ENCODE measurements around the gene ZFX. TPM values are rescaled to one million over a fixed set of nuclear protein-coding genes. Genes with fewer than 3 reads are reported as not detected.
"Not testable (repeated sequence)": the region's sequence is repeated elsewhere in the genome, so short reads cannot be mapped to it uniquely, and the experiment has no call there.

The ZFX gene
- total and polyA plus RNA-seq, 4 experiments from 2014 or later = 33.7 to 72.2 (median 56.6) TPM

DNA sequence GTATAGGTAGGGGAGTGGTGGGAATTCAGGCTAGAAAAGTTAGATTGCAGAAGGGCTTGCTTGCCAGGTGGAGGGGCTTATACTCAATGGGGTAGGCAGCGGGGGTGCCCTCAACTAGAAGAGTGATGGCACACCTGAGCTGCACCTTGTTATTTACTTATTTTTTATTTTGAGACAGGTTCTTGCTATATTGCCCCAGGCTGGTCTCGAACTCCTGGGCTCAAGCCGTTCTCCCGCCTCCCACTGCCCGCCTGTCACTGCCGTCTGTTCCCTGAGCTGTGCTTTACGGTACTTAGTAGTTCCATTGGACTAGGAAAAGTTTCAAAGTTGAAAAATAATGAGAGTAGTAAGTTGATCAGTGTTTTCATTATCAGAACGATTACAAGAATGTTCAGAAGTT lies 2.0 kb downstream of the ZFX start:
- no peaks in the 10 kb centered on the region for H3K27me3 ChIP-seq (ENCODE audit: insufficient read depth, low read length)
- H3K27ac ChIP-seq (ENCODE audit: low read depth, low read length) = peak overlapping the region; percentile 83
- H3K27ac Mint-ChIP-seq = peak overlapping the region; percentile 91 to 96 (median 93)
- no peaks in the 10 kb centered on the region for H3K9me3 Mint-ChIP-seq
- DNase-seq = no peak
- peak overlapping the region; percentile 88 to 95 (median 92) for H3K4me3 Mint-ChIP-seq
- peaks cover 45 to 79% (median 67%) of the 10 kb centered on the region in 4 donors for H3K4me1 Mint-ChIP-seq
- intact Hi-C loops (cut with micrococcal nuclease) = loop anchor here (2.0 to 5.0 kb wide), 4 partner anchors 125 to 484 kb away; partner anchors contain the start of genes KLHL15, PDK3 and PRDX4
- H3K9me3 ChIP-seq (ENCODE audit: control insufficient read depth in 1 of 2, low read length in 2 of 2) = no peaks in the 10 kb centered on the region
- POLR2A ChIA-PET (ENCODE audit: partially characterized antibody) = interaction anchor here (0.8 to 3.1 kb wide), 5 partner anchors 12 to 245 kb away, joined by 3 to 16 read pairs (median 3); partner anchors contain the start of gene EIF2S3
- peaks cover 13 to 28% of the 10 kb centered on the region in 2 donors for H3K36me3 Mint-ChIP-seq
- H3K4me1 ChIP-seq (ENCODE audit: insufficient read depth, low read length) = peaks cover 77% of the 10 kb centered on the region
- H3K36me3 ChIP-seq (ENCODE audit: insufficient read depth, low read length) = no peaks in the 10 kb centered on the region
- no peaks in the 10 kb centered on the region for H3K27me3 Mint-ChIP-seq
- CTCF ChIA-PET (ENCODE audit: partially characterized antibody) = interaction anchor here (2.3 kb wide), 1 partner anchor 98 kb away, joined by 6 read pairs; no protein-coding TSS in a partner anchor
- H3K4me3 ChIP-seq (ENCODE audit: low read length in 2 of 2) = peak overlapping the region; percentile 64 to 65

DNA sequence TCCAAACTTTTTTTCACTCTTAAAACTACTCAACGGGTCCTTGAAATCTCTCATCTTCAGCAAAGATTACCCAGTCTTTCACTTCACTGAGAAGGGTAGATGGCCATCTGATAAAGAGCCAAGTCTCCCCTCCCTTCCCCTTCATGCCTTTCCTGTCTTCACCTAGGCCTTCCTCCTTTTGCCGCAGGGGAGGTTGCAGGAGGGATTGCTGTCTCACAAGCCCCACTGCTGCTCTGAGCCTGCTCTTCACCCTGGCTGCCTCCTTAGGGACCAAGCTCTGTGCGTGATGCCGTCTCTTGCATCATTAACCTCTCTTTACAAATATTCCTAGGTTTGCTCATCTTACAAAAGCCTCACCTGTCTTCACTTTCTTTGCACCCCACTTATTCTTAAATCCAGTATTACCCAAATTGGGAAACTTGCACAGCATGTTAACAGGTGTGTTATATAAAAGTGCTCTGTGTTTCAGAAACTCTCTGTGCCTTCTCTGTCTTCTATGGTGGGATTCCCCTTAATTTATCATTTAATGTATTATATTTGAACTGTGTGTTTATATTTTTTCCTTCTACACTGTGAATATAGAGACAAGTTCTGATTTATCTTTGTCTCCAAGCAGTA lies 3.8 kb downstream of the ZFX start:
- peaks cover 17 to 32% of the 10 kb centered on the region in 2 donors for H3K36me3 Mint-ChIP-seq
- Histone ChIP-seq H3K27me3 (ENCODE audit: insufficient read depth, low read length) (no peaks in the 10 kb centered on the region), H3K36me3 (ENCODE audit: insufficient read depth, low read length) (no peaks in the 10 kb centered on the region), H3K27ac (ENCODE audit: low read depth, low read length) (peak overlapping the region; percentile 35), H3K4me1 (ENCODE audit: insufficient read depth, low read length) (peaks cover 76% of the 10 kb centered on the region), H3K9me3 (ENCODE audit: control insufficient read depth in 1 of 2, low read length in 2 of 2) (no peaks in the 10 kb centered on the region), H3K4me3 (ENCODE audit: low read length in 2 of 2) (no peak overlapping the region)
- H3K4me1 Mint-ChIP-seq = peaks cover 44 to 79% (median 69%) of the 10 kb centered on the region in 4 donors
- peak overlapping the region; percentile 79 to 95 (median 92) for H3K4me3 Mint-ChIP-seq
- H3K27me3 Mint-ChIP-seq = no peaks in the 10 kb centered on the region
- peak in 3 of 5 donors; percentile 18 to 52 (median 34) for DNase-seq
- intact Hi-C loops (cut with micrococcal nuclease) = loop anchor here (5.0 kb wide), 2 partner anchors 314 to 486 kb away; partner anchors contain the start of genes PDK3 and PRDX4
- ChIA-PET POLR2A (ENCODE audit: partially characterized antibody) (no interaction called here), CTCF (ENCODE audit: partially characterized antibody) (no interaction called here)
- H3K9me3 Mint-ChIP-seq = no peaks in the 10 kb centered on the region
- peak overlapping the region; percentile 57 to 93 (median 87) for H3K27ac Mint-ChIP-seq

DNA sequence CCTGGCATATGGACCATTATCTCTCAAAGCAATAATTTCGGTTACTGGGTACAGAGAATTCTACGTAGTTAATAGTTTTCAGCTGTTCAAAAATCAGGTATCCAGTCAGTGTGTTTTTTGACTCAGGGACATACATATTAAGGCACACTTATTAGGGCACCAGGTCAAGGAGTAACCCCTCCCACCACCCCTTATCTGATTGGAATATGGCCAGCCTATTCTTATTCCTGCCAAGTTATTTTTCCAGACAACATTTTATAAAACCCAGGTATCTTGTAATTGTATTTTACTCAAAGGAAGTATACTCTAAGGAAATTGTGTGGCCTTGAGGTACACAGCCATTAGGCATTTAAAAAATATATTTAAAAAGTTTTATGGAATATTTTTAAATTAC lies 4.3 kb downstream of the ZFX start:
- H3K9me3 Mint-ChIP-seq = no peaks in the 10 kb centered on the region
- intact Hi-C loops (cut with micrococcal nuclease) = loop anchor here (5.0 kb wide), 2 partner anchors 314 to 486 kb away; partner anchors contain the start of genes PDK3 and PRDX4
- peaks cover 17 to 32% of the 10 kb centered on the region in 2 donors for H3K36me3 Mint-ChIP-seq
- no peak overlapping the region for H3K27ac ChIP-seq (ENCODE audit: low read depth, low read length)
- peaks cover 71% of the 10 kb centered on the region for H3K4me1 ChIP-seq (ENCODE audit: insufficient read depth, low read length)
- ChIA-PET CTCF (ENCODE audit: partially characterized antibody) (no interaction called here), POLR2A (ENCODE audit: partially characterized antibody) (no interaction called here)
- no peaks in the 10 kb centered on the region for H3K27me3 ChIP-seq (ENCODE audit: insufficient read depth, low read length)
- peak overlapping the region in 7 of 8 donors; percentile 13 to 95 (median 92) for H3K4me3 Mint-ChIP-seq
- H3K36me3 ChIP-seq (ENCODE audit: insufficient read depth, low read length) = no peaks in the 10 kb centered on the region
- H3K4me1 Mint-ChIP-seq = peaks cover 42 to 77% (median 66%) of the 10 kb centered on the region in 4 donors
- H3K27ac Mint-ChIP-seq = peak overlapping the region in 4 of 7 donors; percentile 19 to 93 (median 90)
- H3K4me3 ChIP-seq (ENCODE audit: low read length in 2 of 2) = no peak overlapping the region
- H3K27me3 Mint-ChIP-seq = no peaks in the 10 kb centered on the region
- DNase-seq = no peak
- H3K9me3 ChIP-seq (ENCODE audit: control insufficient read depth in 1 of 2, low read length in 2 of 2) = no peaks in the 10 kb centered on the region

DNA sequence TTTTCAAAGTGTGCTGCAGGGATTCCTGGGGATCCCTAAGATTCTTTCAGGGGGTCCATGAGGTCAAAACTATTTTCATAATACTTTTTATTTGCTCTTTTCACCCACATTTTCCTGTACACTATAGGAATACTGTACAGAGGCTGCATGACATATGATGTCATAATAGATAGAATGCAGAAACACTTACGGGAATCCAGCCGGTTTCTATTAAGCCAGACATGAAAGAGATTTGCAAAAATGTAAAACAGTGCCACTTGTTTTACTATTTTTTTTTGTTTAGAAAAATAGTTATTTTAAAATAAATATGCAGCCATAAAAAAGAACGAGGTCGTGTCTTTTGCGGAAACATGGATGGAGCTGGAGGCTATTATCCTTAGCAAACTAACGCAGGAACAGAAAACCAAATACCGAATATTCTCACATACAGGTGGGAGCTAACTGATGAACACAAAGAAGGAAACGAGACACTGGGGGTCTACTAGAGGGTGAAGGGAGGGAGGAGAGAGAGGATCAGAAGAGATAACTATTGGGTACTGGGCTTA lies 5.0 kb downstream of the ZFX start:
- peak overlapping the region in 3 of 7 donors; percentile 21 to 70 (median 65) for H3K27ac Mint-ChIP-seq

DNA sequence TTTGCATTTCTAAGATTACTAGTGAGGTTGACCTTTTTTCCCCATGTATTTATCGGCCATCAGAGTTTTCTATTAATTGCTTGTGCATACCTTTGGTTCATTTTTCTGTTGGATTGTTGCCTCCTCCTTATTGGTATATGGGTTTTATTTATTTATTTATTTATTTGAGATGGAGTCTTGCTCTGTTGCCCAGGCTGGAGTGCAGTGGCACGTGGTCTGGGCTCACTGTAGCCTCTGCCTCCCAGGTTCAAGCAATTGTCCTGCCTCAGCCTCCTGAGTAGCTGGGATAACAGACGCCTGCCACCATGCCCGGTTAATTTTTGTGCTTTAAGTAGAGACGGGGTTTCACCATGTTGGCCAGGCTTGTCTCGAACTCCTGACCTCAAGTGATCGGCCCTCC lies 6.2 kb downstream of the ZFX start:
- DNase-seq; POLR2A ChIA-PET (ENCODE audit: partially characterized antibody); H3K27ac ChIP-seq (ENCODE audit: low read depth, low read length); H3K27me3 Mint-ChIP-seq; intact Hi-C loops (cut with micrococcal nuclease); H3K27me3 ChIP-seq (ENCODE audit: insufficient read depth, low read length); H3K36me3 ChIP-seq (ENCODE audit: insufficient read depth, low read length); H3K9me3 ChIP-seq (ENCODE audit: control insufficient read depth in 1 of 2, low read length in 2 of 2); H3K9me3 Mint-ChIP-seq; CTCF ChIA-PET (ENCODE audit: partially characterized antibody); H3K4me3 ChIP-seq (ENCODE audit: low read length in 2 of 2): not testable (repeated sequence)
- peak overlapping the region in 6 of 8 donors; percentile 0 to 80 (median 41) for H3K4me3 Mint-ChIP-seq
- H3K36me3 Mint-ChIP-seq = peaks cover 17 to 30% of the 10 kb centered on the region in 2 donors
- peaks cover 80% of the 10 kb centered on the region for H3K4me1 ChIP-seq (ENCODE audit: insufficient read depth, low read length)
- peaks cover 44 to 92% (median 73%) of the 10 kb centered on the region in 4 donors for H3K4me1 Mint-ChIP-seq
- peak overlapping the region in 5 of 7 donors; percentile 4 to 79 (median 51) for H3K27ac Mint-ChIP-seq

More for the DNA sequence above, 5.0 kb downstream of the ZFX start:
- no peaks in the 10 kb centered on the region for H3K27me3 Mint-ChIP-seq
- peaks cover 43 to 85% (median 69%) of the 10 kb centered on the region in 4 donors for H3K4me1 Mint-ChIP-seq
- no peak overlapping the region for H3K27ac ChIP-seq (ENCODE audit: low read depth, low read length)
- no peak for DNase-seq
- no peaks in the 10 kb centered on the region for H3K36me3 ChIP-seq (ENCODE audit: insufficient read depth, low read length)
- CTCF ChIA-PET (ENCODE audit: partially characterized antibody) = no interaction called here
- intact Hi-C loops (cut with micrococcal nuclease) = loop anchor here (5.0 kb wide), 2 partner anchors 313 to 487 kb away; partner anchors contain the start of genes PDK3 and PRDX4
- no peaks in the 10 kb centered on the region for H3K9me3 Mint-ChIP-seq
- POLR2A ChIA-PET (ENCODE audit: partially characterized antibody) = no interaction called here
- peak overlapping the region in 5 of 8 donors; percentile 7 to 69 (median 25) for H3K4me3 Mint-ChIP-seq
- H3K36me3 Mint-ChIP-seq = peaks cover 17 to 32% of the 10 kb centered on the region in 2 donors
- no peaks in the 10 kb centered on the region for H3K27me3 ChIP-seq (ENCODE audit: insufficient read depth, low read length)
- H3K9me3 ChIP-seq (ENCODE audit: control insufficient read depth in 1 of 2, low read length in 2 of 2) = no peaks in the 10 kb centered on the region
- peaks cover 78% of the 10 kb centered on the region for H3K4me1 ChIP-seq (ENCODE audit: insufficient read depth, low read length)
- H3K4me3 ChIP-seq (ENCODE audit: low read length in 2 of 2) = no peak overlapping the region

DNA sequence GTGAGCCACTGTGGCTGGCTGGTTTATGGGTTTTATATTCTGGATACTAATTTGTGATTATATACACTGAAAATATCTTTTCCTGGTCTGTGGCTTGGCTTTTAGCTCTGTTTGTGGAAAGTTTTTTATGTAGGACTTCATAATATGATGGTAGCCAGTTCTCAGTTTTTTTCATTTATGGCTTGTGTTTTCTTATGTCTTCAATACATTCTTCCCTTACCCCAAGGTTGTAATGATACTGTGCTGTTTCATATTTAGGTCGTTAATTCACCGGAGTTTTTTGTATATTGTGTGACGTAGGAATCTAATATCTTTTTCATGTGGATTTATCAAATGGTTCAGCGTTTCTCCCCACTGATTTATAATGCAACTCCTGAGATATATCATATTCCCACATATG lies 6.6 kb downstream of the ZFX start:
- no peaks in the 10 kb centered on the region for H3K27me3 ChIP-seq (ENCODE audit: insufficient read depth, low read length)
- H3K27ac Mint-ChIP-seq = peak overlapping the region in 6 of 7 donors; percentile 2 to 71 (median 33)
- no peak for DNase-seq
- peaks cover 16 to 27% of the 10 kb centered on the region in 2 donors for H3K36me3 Mint-ChIP-seq
- peaks cover 79% of the 10 kb centered on the region for H3K4me1 ChIP-seq (ENCODE audit: insufficient read depth, low read length)
- H3K27me3 Mint-ChIP-seq = no peaks in the 10 kb centered on the region
- H3K9me3 Mint-ChIP-seq = no peaks in the 10 kb centered on the region
- H3K4me1 Mint-ChIP-seq = peaks cover 41 to 90% (median 72%) of the 10 kb centered on the region in 4 donors
- H3K36me3 ChIP-seq (ENCODE audit: insufficient read depth, low read length) = no peaks in the 10 kb centered on the region
- intact Hi-C loops (cut with micrococcal nuclease) = no loop called here
- ChIA-PET POLR2A (ENCODE audit: partially characterized antibody) (no interaction called here), CTCF (ENCODE audit: partially characterized antibody) (interaction anchor here (0.6 kb wide), 1 partner anchor 49 kb away, joined by 3 read pairs; no protein-coding TSS in a partner anchor)
- H3K9me3 ChIP-seq (ENCODE audit: control insufficient read depth in 1 of 2, low read length in 2 of 2) = no peaks in the 10 kb centered on the region
- H3K4me3 ChIP-seq (ENCODE audit: low read length in 2 of 2) = no peak overlapping the region
- H3K27ac ChIP-seq (ENCODE audit: low read depth, low read length) = no peak overlapping the region
- H3K4me3 Mint-ChIP-seq = peak overlapping the region in 7 of 8 donors; percentile 0 to 80 (median 35)

DNA sequence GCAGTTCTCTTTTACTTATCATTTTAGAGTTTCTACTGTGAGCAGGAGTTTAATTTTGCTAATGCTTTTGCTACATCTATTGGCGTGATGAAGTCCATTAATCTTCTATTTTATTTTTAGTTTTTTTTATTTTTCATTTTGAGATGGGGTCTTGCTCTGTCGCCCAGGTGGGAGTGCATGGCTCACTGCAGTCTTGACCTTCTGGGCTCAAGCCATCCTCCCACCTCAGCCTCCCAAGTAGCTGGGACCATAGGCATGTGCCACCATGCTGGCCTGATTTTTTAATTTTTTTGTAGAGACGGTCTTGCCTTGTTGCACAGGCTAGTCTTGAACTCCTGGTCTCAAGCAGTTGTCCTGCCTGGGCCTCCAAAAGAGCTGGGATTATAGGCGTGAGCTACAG lies 9.4 kb downstream of the ZFX start:
- peak overlapping the region in 2 of 8 donors; percentile 13 to 57 for H3K4me3 Mint-ChIP-seq
- no peaks in the 10 kb centered on the region for H3K27me3 Mint-ChIP-seq
- no peaks in the 10 kb centered on the region for H3K9me3 Mint-ChIP-seq
- no peak overlapping the region for H3K27ac ChIP-seq (ENCODE audit: low read depth, low read length)
- ChIA-PET POLR2A (ENCODE audit: partially characterized antibody) (no interaction called here), CTCF (ENCODE audit: partially characterized antibody) (no interaction called here)
- H3K27ac Mint-ChIP-seq = no peak overlapping the region
- no peaks in the 10 kb centered on the region for H3K9me3 ChIP-seq (ENCODE audit: control insufficient read depth in 1 of 2, low read length in 2 of 2)
- no peak overlapping the region for H3K4me3 ChIP-seq (ENCODE audit: low read length in 2 of 2)
- no peaks in the 10 kb centered on the region for H3K36me3 ChIP-seq (ENCODE audit: insufficient read depth, low read length)
- peaks cover 58% of the 10 kb centered on the region for H3K4me1 ChIP-seq (ENCODE audit: insufficient read depth, low read length)
- peaks cover 20 to 21% of the 10 kb centered on the region in 2 donors for H3K36me3 Mint-ChIP-seq
- peaks cover 25 to 78% (median 60%) of the 10 kb centered on the region in 4 donors for H3K4me1 Mint-ChIP-seq
- intact Hi-C loops (cut with micrococcal nuclease) = no loop called here
- DNase-seq = no peak
- no peaks in the 10 kb centered on the region for H3K27me3 ChIP-seq (ENCODE audit: insufficient read depth, low read length)

All from CD4-positive, alpha-beta memory T cell (primary cell).